Stimulated activated CD8-positive, alpha-beta memory T cell treated with anti-CD3 and anti-CD28 coated beads, Interleukin-15, amount 100 ng/mL, for 4 hours (primary cell): ENCODE measurements around the gene SLC12A7.
"Not testable (repeated sequence)": the region's sequence is repeated elsewhere in the genome, so short reads cannot be mapped to it uniquely, and the experiment has no call there.

Experiments
- DNase-seq, 2 donors: peaks; one replicate each; pipeline ENCODE4 v3.0.0-alpha.2; 2020; ENCODE audit warnings: low read depth in 2 of 2

SLC12A7 gene

GRCh38 chr5:1007681-1008450 is 104.0 kb downstream of the SLC12A7 start:
- DNase-seq: no peak

GRCh38 chr5:1007221-1007680 is 104.6 kb downstream of the SLC12A7 start:
- no peak for DNase-seq

- DNase-seq: no peak
These were observed 105.2 kb downstream of the SLC12A7 start for GRCh38 chr5:1006656-1007071.

- DNase-seq: no peak
These were observed 105.8 kb downstream of the SLC12A7 start for GRCh38 chr5:1005904-1006655.

- no peak for DNase-seq
These were observed 106.5 kb downstream of the SLC12A7 start for GRCh38 chr5:1005249-1005851.

- no peak for DNase-seq
These were observed 107.2 kb downstream of the SLC12A7 start for GRCh38 chr5:1004461-1005248.

- no peak for DNase-seq
These were observed 108.4 kb downstream of the SLC12A7 start for GRCh38 chr5:1003296-1003937.

- DNase-seq: no peak
These were observed 109.0 kb downstream of the SLC12A7 start for GRCh38 chr5:1002836-1003235.

GRCh38 chr5:1002271-1002546 is 109.7 kb downstream of the SLC12A7 start:
- no peak for DNase-seq

- DNase-seq: no peak
These were observed 110.2 kb downstream of the SLC12A7 start for GRCh38 chr5:1001406-1002270.

- not testable (repeated sequence) for DNase-seq
These were observed 111.0 kb downstream of the SLC12A7 start for GRCh38 chr5:1000831-1001230.
